Measurements from ENCODE around the gene DEFB125. TPM values are rescaled to one million over a fixed set of nuclear protein-coding genes. Genes with fewer than 3 reads are reported as not detected.

Gene DEFB125
- total and polyA plus RNA-seq, 2 donors (not counting 1 experiment from before 2014, with no cell fraction given): not detected

- H3K9me3 Mint-ChIP-seq (ENCODE audit: insufficient read depth): peaks cover 2% of the 10 kb centered on the region
- ATAC-seq (ENCODE audit: low read depth) (no peak), DNase-seq (no peak)
- H3K4me3 ChIP-seq (ENCODE audit: control extremely low read depth in 1 of 5, extremely low read depth in 1 of 5, insufficient read depth in 1 of 5, low read depth in 2 of 5, low read length in 4 of 5): no peak overlapping the region
- H3K4me3 Mint-ChIP-seq: no peak overlapping the region
- H3K9me3 ChIP-seq (ENCODE audit: control extremely low read depth in 1 of 3, control insufficient read depth in 2 of 3, insufficient read depth in 1 of 3, low read length in 2 of 3): peaks cover 1 to 11% (median 6%) of the 10 kb centered on the region in 3 donors
- H3K9ac ChIP-seq (ENCODE audit: low read length): no peak overlapping the region
- no peak overlapping the region for H3K27ac Mint-ChIP-seq
- H3K4me2 ChIP-seq (replicated peaks; ENCODE audit: low read depth, low read length, poor library complexity, severe bottlenecking): no peak overlapping the region
- H3K27me3 Mint-ChIP-seq: peaks cover 28% of the 10 kb centered on the region
- no peaks in the 10 kb centered on the region for H3K36me3 ChIP-seq (replicated peaks in 1 of 2; ENCODE audit: control extremely low read depth in 1 of 2, control insufficient read depth in 1 of 2, extremely low read depth in 1 of 2, insufficient read depth in 2 of 2, low read length in 1 of 2)
- no peaks in the 10 kb centered on the region for H4K20me1 ChIP-seq (ENCODE audit: control insufficient read depth, insufficient read depth, low read length, poor library complexity, severe bottlenecking)
- CTCF ChIA-PET: no interaction called here
- intact Hi-C loops (cut with micrococcal nuclease): no loop called here
- POLR2A ChIA-PET: no interaction called here
- no peaks in the 10 kb centered on the region for H3K4me1 Mint-ChIP-seq
- peaks cover 0 to 12% (median 6%) of the 10 kb centered on the region in 4 experiments for H3K27me3 ChIP-seq (replicated peaks in 1 of 4; ENCODE audit: control extremely low read depth in 1 of 4, control insufficient read depth in 3 of 4, insufficient read depth in 4 of 4, low read length in 3 of 4)
- H3K4me1 ChIP-seq (ENCODE audit: control insufficient read depth in 2 of 2, insufficient read depth in 2 of 2, low read length in 2 of 2): no peaks in the 10 kb centered on the region
- no peak overlapping the region for H2AFZ ChIP-seq (ENCODE audit: insufficient read depth, low read depth, low read length, poor library complexity, severe bottlenecking)
- TF ChIP-seq CTCF (IDR thresholded peaks at IDR 0.05) (no peak), EZH2 (IDR thresholded peaks at IDR 0.05; ENCODE audit: borderline replicate concordance, insufficient read depth, low read depth, low read length, poor library complexity, severe bottlenecking) (no peak)
- no peak overlapping the region for H3K27ac ChIP-seq (ENCODE audit: low read length in 2 of 2)
- H3K79me2 ChIP-seq (ENCODE audit: control insufficient read depth, insufficient read depth, low read length): no peaks in the 10 kb centered on the region
Observed at GRCh38 chr20:78338-78737, 9.1 kb upstream of the DEFB125 start.

- Histone ChIP-seq H3K4me1 (ENCODE audit: control insufficient read depth in 2 of 2, insufficient read depth in 2 of 2, low read length in 2 of 2) (no peaks in the 10 kb centered on the region), H3K9ac (ENCODE audit: low read length) (no peak overlapping the region), H3K4me2 (replicated peaks; ENCODE audit: low read depth, low read length, poor library complexity, severe bottlenecking) (no peak overlapping the region), H3K27me3 (replicated peaks in 1 of 4; ENCODE audit: control extremely low read depth in 1 of 4, control insufficient read depth in 3 of 4, insufficient read depth in 4 of 4, low read length in 3 of 4) (peaks cover 0 to 11% (median 6%) of the 10 kb centered on the region in 4 experiments), H2AFZ (ENCODE audit: insufficient read depth, low read depth, low read length, poor library complexity, severe bottlenecking) (no peak overlapping the region), H3K4me3 (ENCODE audit: control extremely low read depth in 1 of 5, extremely low read depth in 1 of 5, insufficient read depth in 1 of 5, low read depth in 2 of 5, low read length in 4 of 5) (no peak overlapping the region), H3K9me3 (ENCODE audit: control extremely low read depth in 1 of 3, control insufficient read depth in 2 of 3, insufficient read depth in 1 of 3, low read length in 2 of 3) (peaks cover 1 to 11% (median 5%) of the 10 kb centered on the region in 3 donors), H3K27ac (ENCODE audit: low read length in 2 of 2) (no peak overlapping the region), H3K36me3 (replicated peaks in 1 of 2; ENCODE audit: control extremely low read depth in 1 of 2, control insufficient read depth in 1 of 2, extremely low read depth in 1 of 2, insufficient read depth in 2 of 2, low read length in 1 of 2) (no peaks in the 10 kb centered on the region), H3K79me2 (ENCODE audit: control insufficient read depth, insufficient read depth, low read length) (no peaks in the 10 kb centered on the region), H4K20me1 (ENCODE audit: control insufficient read depth, insufficient read depth, low read length, poor library complexity, severe bottlenecking) (no peaks in the 10 kb centered on the region)
- H3K4me1 Mint-ChIP-seq: no peaks in the 10 kb centered on the region
- H3K4me3 Mint-ChIP-seq: no peak overlapping the region
- ChIA-PET POLR2A (no interaction called here), CTCF (no interaction called here)
- peaks cover 2% of the 10 kb centered on the region for H3K9me3 Mint-ChIP-seq (ENCODE audit: insufficient read depth)
- WGBS (ENCODE audit: insufficient coverage): 51% methylated on average over 4 of the region's 4 CpGs
- no peak overlapping the region for H3K27ac Mint-ChIP-seq
- DNase-seq (no peak), ATAC-seq (ENCODE audit: low read depth) (no peak)
- H3K27me3 Mint-ChIP-seq: peaks cover 24% of the 10 kb centered on the region
- TF ChIP-seq CTCF (IDR thresholded peaks at IDR 0.05): no peak
- no peak for TF ChIP-seq EZH2 (IDR thresholded peaks at IDR 0.05; ENCODE audit: borderline replicate concordance, insufficient read depth, low read depth, low read length, poor library complexity, severe bottlenecking)
- intact Hi-C loops (cut with micrococcal nuclease): no loop called here
Observed at GRCh38 chr20:79565-79964, 7.9 kb upstream of the DEFB125 start.

Measured in B cell (primary cell).